Astrocyte (in vitro differentiated cells and primary cell): ENCODE data around the gene ATP5F1D. TPM values are rescaled to one million over a fixed set of nuclear protein-coding genes. Genes with fewer than 3 reads are reported as not detected.

Source experiments
- DNase-seq: peaks from one replicate; pipeline ENCODE4 v3.0.0-alpha.2; 2010; ENCODE audit warnings: low read depth
- FAIRE-seq: peaks from 2 replicates; lab custom pipeline; 2011; peaks lifted over from hg19 to GRCh38; lab: Jason Lieb, UNC
- H2AFZ ChIP-seq: 2 replicates; pipeline ENCODE4 v1.6.0; 2012; ENCODE audit warnings: low read depth, low read length, inconsistent platforms
- H3K27ac ChIP-seq: 2 replicates; pipeline ENCODE4 v1.5.1; 2011; ENCODE audit warnings: low read depth, low read length, inconsistent platforms
- H3K27me3 ChIP-seq: 2 replicates; pipeline ENCODE4 v1.6.0; 2011; ENCODE audit warnings: low read length, inconsistent platforms; ENCODE audit not compliant: insufficient read depth
- H3K36me3 ChIP-seq: 2 replicates; pipeline ENCODE4 v1.5.1; 2011; ENCODE audit warnings: low read length, inconsistent platforms; ENCODE audit not compliant: insufficient read depth
- H3K4me1 ChIP-seq: 2 replicates; pipeline ENCODE4 v1.5.1; 2011; ENCODE audit warnings: low read length, inconsistent platforms; ENCODE audit not compliant: insufficient read depth
- H3K4me2 ChIP-seq: 2 replicates; pipeline ENCODE4 v1.6.0; 2012; ENCODE audit warnings: low read length, inconsistent platforms
- H3K4me3 ChIP-seq: 2 replicates; pipeline ENCODE4 v1.5.1; 2011; ENCODE audit warnings: low read depth, mild to moderate bottlenecking, low read length, inconsistent platforms; ENCODE audit not compliant: insufficient read depth
- H3K79me2 ChIP-seq: 2 replicates; pipeline ENCODE4 v1.6.0; 2012; ENCODE audit warnings: mild to moderate bottlenecking, low read length, inconsistent platforms; ENCODE audit not compliant: insufficient read depth
- H3K9ac ChIP-seq: 2 replicates; pipeline ENCODE4 v1.6.0; 2012; ENCODE audit warnings: mild to moderate bottlenecking, low read length, inconsistent platforms
- H3K9me3 ChIP-seq: 2 replicates; pipeline ENCODE4 v1.5.1; 2012; ENCODE audit warnings: low read depth, mild to moderate bottlenecking, low read length, inconsistent platforms; ENCODE audit not compliant: insufficient read depth
- H4K20me1 ChIP-seq: 2 replicates; pipeline ENCODE4 v1.6.0; 2012; ENCODE audit warnings: low read length, inconsistent platforms; ENCODE audit not compliant: insufficient read depth
- H3K27ac Mint-ChIP-seq: one replicate; pipeline ENCODE4 v1.8.0; 2021; ENCODE audit warnings: mild to moderate bottlenecking, mixed read lengths; ENCODE audit not compliant: unreplicated experiment
- H3K27me3 Mint-ChIP-seq: one replicate; pipeline ENCODE4 v1.8.0; 2021; ENCODE audit warnings: low read depth, mixed read lengths; ENCODE audit not compliant: unreplicated experiment
- H3K36me3 Mint-ChIP-seq: one replicate; pipeline ENCODE4 v1.8.0; 2021; ENCODE audit warnings: low read depth, mixed read lengths; ENCODE audit not compliant: unreplicated experiment
- H3K4me1 Mint-ChIP-seq: one replicate; pipeline ENCODE4 v1.8.0; 2021; ENCODE audit warnings: low read depth, mixed read lengths; ENCODE audit not compliant: unreplicated experiment
- H3K4me3 Mint-ChIP-seq: one replicate; pipeline ENCODE4 v1.8.0; 2021; ENCODE audit warnings: mild to moderate bottlenecking, moderate library complexity, mixed read lengths; ENCODE audit not compliant: unreplicated experiment
- H3K9me3 Mint-ChIP-seq: one replicate; pipeline ENCODE4 v1.8.0; 2021; ENCODE audit warnings: mild to moderate bottlenecking, mixed read lengths; ENCODE audit not compliant: unreplicated experiment
- CTCF ChIP-seq: IDR thresholded peaks from 2 replicates; pipeline ENCODE4 v1.5.1; 2011; ENCODE audit warnings: low read depth, mild to moderate bottlenecking, inconsistent platforms, low read length, moderate library complexity; ENCODE audit not compliant: insufficient read depth
- EZH2 ChIP-seq: IDR thresholded peaks from 2 replicates; pipeline ENCODE4 v1.6.1; 2012; ENCODE audit warnings: mild to moderate bottlenecking, low read length, inconsistent platforms; ENCODE audit not compliant: insufficient read depth
- total RNA-seq: library from RNA; stranded (reverse); gene quantifications from 2 replicates; pipeline ENCODE4 v1.2.1, GENCODE V29; 2021

The ATP5F1D gene
- total RNA-seq, 1 donor from 2014 or later, result 154 TPM

- peaks cover 31% of the 10 kb centered on the region for H4K20me1 ChIP-seq
- no peaks in the 10 kb centered on the region for H3K9me3 Mint-ChIP-seq
- H3K9me3 ChIP-seq, result no peaks in the 10 kb centered on the region
- FAIRE-seq, result no peak
- H3K4me2 ChIP-seq, result peak within 1 kb of the TSS; percentile 84
- peak; percentile 75 for DNase-seq
- H3K79me2 ChIP-seq, result peaks cover 59% of the 10 kb centered on the region
- H3K4me3 Mint-ChIP-seq, result peak within 1 kb of the TSS; percentile 82
- peak within 1 kb of the TSS; percentile 76 for H3K4me3 ChIP-seq
- TF ChIP-seq CTCF (peak; percentile 10), EZH2 (no peak)
- H3K27ac ChIP-seq, result peak within 1 kb of the TSS; percentile 95
- no peaks in the 10 kb centered on the region for H3K27me3 Mint-ChIP-seq
- no peak within 1 kb of the TSS for H3K27ac Mint-ChIP-seq
- peak within 1 kb of the TSS; percentile 75 for H2AFZ ChIP-seq
- peaks cover 2% of the 10 kb centered on the region for H3K36me3 ChIP-seq
- H3K9ac ChIP-seq, result peak within 1 kb of the TSS; percentile 93
- H3K27me3 ChIP-seq, result no peaks in the 10 kb centered on the region
- peaks cover 28% of the 10 kb centered on the region for H3K4me1 ChIP-seq
- peaks cover 2% of the 10 kb centered on the region for H3K4me1 Mint-ChIP-seq
- peaks cover 2% of the 10 kb centered on the region for H3K36me3 Mint-ChIP-seq
Measured at GRCh38 chr19:1248139-1248785, 6.7 kb downstream of the ATP5F1D start, which contains the start of gene MIDN. TSS of gene MIDN (plus strand) at chr19:1248583. CDS start at chr19:1250297, 1,714 bp downstream.

GRCh38 chr19:1248786-1249297 lies 7.3 kb downstream of the ATP5F1D start:
- H3K9me3 ChIP-seq, result no peaks in the 10 kb centered on the region
- peak overlapping the region; percentile 84 for H3K4me2 ChIP-seq
- H3K36me3 ChIP-seq, result peaks cover 2% of the 10 kb centered on the region
- peak overlapping the region; percentile 93 for H3K9ac ChIP-seq
- Mint-ChIP-seq H3K9me3 (no peaks in the 10 kb centered on the region), H3K4me1 (peaks cover 2% of the 10 kb centered on the region), H3K27me3 (no peaks in the 10 kb centered on the region), H3K27ac (no peak overlapping the region), H3K36me3 (peaks cover 2% of the 10 kb centered on the region), H3K4me3 (peak overlapping the region; percentile 82)
- H3K4me3 ChIP-seq, result peak overlapping the region; percentile 76
- no peaks in the 10 kb centered on the region for H3K27me3 ChIP-seq
- H3K79me2 ChIP-seq, result peaks cover 59% of the 10 kb centered on the region
- no peak for FAIRE-seq
- H3K27ac ChIP-seq, result peak overlapping the region; percentile 95
- no peak for DNase-seq
- no peak overlapping the region for H2AFZ ChIP-seq
- peaks cover 30% of the 10 kb centered on the region for H3K4me1 ChIP-seq
- TF ChIP-seq CTCF (peak; percentile 25), EZH2 (no peak)
- H4K20me1 ChIP-seq, result peaks cover 31% of the 10 kb centered on the region
